ENCODE data around the gene CADPS2.

CADPS2 gene

DNA sequence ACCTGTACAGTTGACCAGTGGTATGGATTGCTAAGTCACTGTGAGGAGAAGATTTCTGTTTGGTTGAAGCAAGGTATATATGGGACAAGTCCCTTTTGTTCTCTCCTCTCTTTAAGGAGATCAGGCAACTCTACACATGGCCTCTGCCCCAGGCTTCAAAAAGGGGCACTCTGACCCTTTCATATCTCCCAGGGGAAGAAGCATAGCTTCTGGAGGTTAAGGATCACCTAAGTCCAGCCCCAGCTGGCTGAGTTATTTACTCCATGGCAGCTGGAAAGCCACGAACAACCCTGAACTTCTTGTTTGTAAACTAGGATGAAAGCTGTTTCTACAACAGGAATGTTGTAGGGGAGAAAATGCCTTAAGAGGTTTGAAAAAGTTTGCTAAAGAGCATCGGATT is 452.5 kb downstream of the CADPS2 start:
- no peaks in the 10 kb centered on the region for H3F3A ChIP-seq (ENCODE audit: insufficient read depth, low read length)
- H3K4me3 ChIP-seq (ENCODE audit: low read depth, low read length, poor library complexity, severe bottlenecking): no peak overlapping the region
- H3K79me2 ChIP-seq (ENCODE audit: insufficient read depth, low read length): no peaks in the 10 kb centered on the region
- H3K4me1 ChIP-seq (ENCODE audit: insufficient read depth, low read length, severe bottlenecking): no peaks in the 10 kb centered on the region
- TF ChIP-seq, protein P1, sequence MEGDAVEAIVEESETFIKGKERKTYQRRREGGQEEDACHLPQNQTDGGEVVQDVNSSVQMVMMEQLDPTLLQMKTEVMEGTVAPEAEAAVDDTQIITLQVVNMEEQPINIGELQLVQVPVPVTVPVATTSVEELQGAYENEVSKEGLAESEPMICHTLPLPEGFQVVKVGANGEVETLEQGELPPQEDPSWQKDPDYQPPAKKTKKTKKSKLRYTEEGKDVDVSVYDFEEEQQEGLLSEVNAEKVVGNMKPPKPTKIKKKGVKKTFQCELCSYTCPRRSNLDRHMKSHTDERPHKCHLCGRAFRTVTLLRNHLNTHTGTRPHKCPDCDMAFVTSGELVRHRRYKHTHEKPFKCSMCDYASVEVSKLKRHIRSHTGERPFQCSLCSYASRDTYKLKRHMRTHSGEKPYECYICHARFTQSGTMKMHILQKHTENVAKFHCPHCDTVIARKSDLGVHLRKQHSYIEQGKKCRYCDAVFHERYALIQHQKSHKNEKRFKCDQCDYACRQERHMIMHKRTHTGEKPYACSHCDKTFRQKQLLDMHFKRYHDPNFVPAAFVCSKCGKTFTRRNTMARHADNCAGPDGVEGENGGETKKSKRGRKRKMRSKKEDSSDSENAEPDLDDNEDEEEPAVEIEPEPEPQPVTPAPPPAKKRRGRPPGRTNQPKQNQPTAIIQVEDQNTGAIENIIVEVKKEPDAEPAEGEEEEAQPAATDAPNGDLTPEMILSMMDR (IDR thresholded peaks at IDR 0.05; ENCODE audit: low read length): no peak
- TF ChIP-seq EZH2 (IDR thresholded peaks at IDR 0.05; ENCODE audit: borderline replicate concordance, low read length): no peak
- H3K27me3 ChIP-seq (ENCODE audit: insufficient read depth, low read length): no peaks in the 10 kb centered on the region
- no peaks in the 10 kb centered on the region for H3K36me3 ChIP-seq (ENCODE audit: insufficient read depth, low read length)
- no peak overlapping the region for H3K27ac ChIP-seq (ENCODE audit: low read depth, low read length, poor library complexity, severe bottlenecking)
- H3K4me2 ChIP-seq (ENCODE audit: low read length): no peak overlapping the region
- no peaks in the 10 kb centered on the region for H3K9me3 ChIP-seq (ENCODE audit: low read length)
- H4K20me1 ChIP-seq (ENCODE audit: insufficient read depth, low read length): peaks cover 2% of the 10 kb centered on the region; the same call in 1 of the 2 replicates
- no peaks in the 10 kb centered on the region for H3K9me2 ChIP-seq (ENCODE audit: low read depth, low read length)
- no peak overlapping the region for H3K9ac ChIP-seq (ENCODE audit: low read length)
- no peak overlapping the region for H2AFZ ChIP-seq (ENCODE audit: low read length)

DNA sequence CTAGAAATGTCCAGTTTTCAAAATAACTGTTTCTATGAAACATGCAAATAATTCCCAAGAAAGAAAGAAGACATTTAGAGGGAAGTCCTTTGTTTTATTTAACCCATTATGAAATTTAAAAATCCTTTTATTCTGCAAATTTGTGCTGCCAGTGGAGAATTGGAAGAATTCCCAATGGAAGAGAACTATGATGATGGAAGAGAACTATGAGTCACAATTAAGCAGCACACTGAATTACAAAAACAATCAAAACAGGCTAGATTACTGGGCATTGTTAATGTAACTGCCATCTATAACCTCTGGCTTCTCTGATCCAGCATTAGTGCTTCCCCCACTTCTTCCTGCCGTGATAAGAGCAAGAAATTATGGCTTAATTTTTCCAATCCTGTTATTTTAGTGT is 455.6 kb downstream of the CADPS2 start:
- no peaks in the 10 kb centered on the region for H3K9me2 ChIP-seq (ENCODE audit: low read depth, low read length)
- no peak overlapping the region for H3K9ac ChIP-seq (ENCODE audit: low read length)
- no peaks in the 10 kb centered on the region for H3F3A ChIP-seq (ENCODE audit: insufficient read depth, low read length)
- H2AFZ ChIP-seq (ENCODE audit: low read length): no peak overlapping the region
- no peaks in the 10 kb centered on the region for H3K9me3 ChIP-seq (ENCODE audit: low read length)
- TF ChIP-seq EZH2 (IDR thresholded peaks at IDR 0.05; ENCODE audit: borderline replicate concordance, low read length): no peak
- TF ChIP-seq, protein P1 (IDR thresholded peaks at IDR 0.05; ENCODE audit: low read length): no peak
- H4K20me1 ChIP-seq (ENCODE audit: insufficient read depth, low read length): peaks cover 2% of the 10 kb centered on the region; the same call in 1 of the 2 replicates
- no peaks in the 10 kb centered on the region for H3K36me3 ChIP-seq (ENCODE audit: insufficient read depth, low read length)
- no peaks in the 10 kb centered on the region for H3K4me1 ChIP-seq (ENCODE audit: insufficient read depth, low read length, severe bottlenecking)
- H3K4me2 ChIP-seq (ENCODE audit: low read length): no peak overlapping the region
- no peak overlapping the region for H3K27ac ChIP-seq (ENCODE audit: low read depth, low read length, poor library complexity, severe bottlenecking)
- no peak overlapping the region for H3K4me3 ChIP-seq (ENCODE audit: low read depth, low read length, poor library complexity, severe bottlenecking)
- H3K27me3 ChIP-seq (ENCODE audit: insufficient read depth, low read length): no peaks in the 10 kb centered on the region
- no peaks in the 10 kb centered on the region for H3K79me2 ChIP-seq (ENCODE audit: insufficient read depth, low read length)

DNA sequence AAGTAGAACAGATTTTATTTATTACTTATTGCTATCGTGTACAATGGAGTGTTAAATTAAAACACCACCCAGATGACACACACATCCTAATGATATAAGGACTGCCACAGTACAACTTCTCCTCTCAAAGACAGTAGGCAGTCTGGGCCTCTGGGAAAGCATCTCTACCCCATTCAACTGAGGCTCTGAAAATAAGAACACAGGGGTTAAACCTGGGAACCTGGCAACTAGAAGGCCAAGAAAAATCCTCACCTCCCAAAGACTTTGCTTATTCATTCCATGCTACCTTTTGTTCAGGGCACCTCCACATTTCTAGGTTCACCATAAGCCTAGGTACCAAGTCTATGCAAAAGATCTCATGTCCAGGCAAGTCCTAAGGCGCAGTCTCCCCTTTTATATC is 456.3 kb downstream of the CADPS2 start:
- Histone ChIP-seq H3K79me2 (ENCODE audit: insufficient read depth, low read length) (no peaks in the 10 kb centered on the region), H3K9ac (ENCODE audit: low read length) (no peak overlapping the region), H3K36me3 (ENCODE audit: insufficient read depth, low read length) (no peaks in the 10 kb centered on the region), H3K27ac (ENCODE audit: low read depth, low read length, poor library complexity, severe bottlenecking) (no peak overlapping the region), H3F3A (ENCODE audit: insufficient read depth, low read length) (no peaks in the 10 kb centered on the region), H2AFZ (ENCODE audit: low read length) (no peak overlapping the region), H4K20me1 (ENCODE audit: insufficient read depth, low read length) (no peaks in the 10 kb centered on the region), H3K27me3 (ENCODE audit: insufficient read depth, low read length) (no peaks in the 10 kb centered on the region), H3K4me3 (ENCODE audit: low read depth, low read length, poor library complexity, severe bottlenecking) (no peak overlapping the region), H3K4me1 (ENCODE audit: insufficient read depth, low read length, severe bottlenecking) (no peaks in the 10 kb centered on the region), H3K9me3 (ENCODE audit: low read length) (no peaks in the 10 kb centered on the region), H3K9me2 (ENCODE audit: low read depth, low read length) (no peaks in the 10 kb centered on the region), H3K4me2 (ENCODE audit: low read length) (no peak overlapping the region)
- TF ChIP-seq, protein P1 (IDR thresholded peaks at IDR 0.05; ENCODE audit: low read length): no peak
- no peak for TF ChIP-seq EZH2 (IDR thresholded peaks at IDR 0.05; ENCODE audit: borderline replicate concordance, low read length)
